NOMO-1 (cell line): Measurements from ENCODE around the gene FOXK1.
"Not testable (repeated sequence)": the region's sequence is repeated elsewhere in the genome, so short reads cannot be mapped to it uniquely, and the experiment has no call there.

ENCODE experiments used
- DNase-seq, 2 experiments: peaks; one replicate each; lab custom pipeline; 2025; ENCODE audit not compliant: unreplicated experiment in 2 of 2; lab: John Stamatoyannopoulos, UW

Gene FOXK1

DNA sequence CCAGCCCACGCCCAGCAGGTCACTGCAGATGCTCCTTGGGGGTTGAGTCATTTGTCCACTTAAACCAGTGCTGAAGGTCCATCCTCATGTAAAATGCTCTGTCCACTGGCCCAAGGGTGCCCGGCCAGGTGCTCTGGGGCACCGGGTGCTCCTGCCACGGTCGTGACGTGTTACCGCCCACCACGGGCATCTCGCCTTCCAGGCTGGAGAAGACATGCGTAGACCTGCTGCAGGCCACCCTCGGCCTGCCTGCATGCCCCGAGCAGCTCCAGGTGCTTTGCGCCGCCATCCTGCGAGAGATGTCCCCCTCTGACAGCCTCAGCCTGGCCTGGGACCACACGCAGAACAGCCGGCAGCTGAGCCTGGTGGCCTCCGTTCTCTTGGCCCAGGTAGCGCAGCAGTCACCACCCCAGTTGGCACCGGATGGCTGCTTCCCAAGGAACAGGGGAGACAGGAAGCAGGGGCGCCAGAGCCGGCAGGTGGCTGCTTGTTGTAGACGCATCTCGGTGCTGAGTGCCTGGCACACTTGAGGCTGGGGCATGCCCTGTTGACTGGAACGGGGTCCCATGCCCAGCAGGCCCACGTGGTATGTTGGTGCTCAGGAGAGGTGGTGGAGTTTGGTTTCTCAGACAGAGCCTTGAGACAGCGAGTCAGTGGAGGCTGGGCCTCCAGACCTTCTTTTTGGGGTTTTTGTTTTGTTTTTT, 99.4 kb downstream of the FOXK1 start:
- no peak for DNase-seq

DNA sequence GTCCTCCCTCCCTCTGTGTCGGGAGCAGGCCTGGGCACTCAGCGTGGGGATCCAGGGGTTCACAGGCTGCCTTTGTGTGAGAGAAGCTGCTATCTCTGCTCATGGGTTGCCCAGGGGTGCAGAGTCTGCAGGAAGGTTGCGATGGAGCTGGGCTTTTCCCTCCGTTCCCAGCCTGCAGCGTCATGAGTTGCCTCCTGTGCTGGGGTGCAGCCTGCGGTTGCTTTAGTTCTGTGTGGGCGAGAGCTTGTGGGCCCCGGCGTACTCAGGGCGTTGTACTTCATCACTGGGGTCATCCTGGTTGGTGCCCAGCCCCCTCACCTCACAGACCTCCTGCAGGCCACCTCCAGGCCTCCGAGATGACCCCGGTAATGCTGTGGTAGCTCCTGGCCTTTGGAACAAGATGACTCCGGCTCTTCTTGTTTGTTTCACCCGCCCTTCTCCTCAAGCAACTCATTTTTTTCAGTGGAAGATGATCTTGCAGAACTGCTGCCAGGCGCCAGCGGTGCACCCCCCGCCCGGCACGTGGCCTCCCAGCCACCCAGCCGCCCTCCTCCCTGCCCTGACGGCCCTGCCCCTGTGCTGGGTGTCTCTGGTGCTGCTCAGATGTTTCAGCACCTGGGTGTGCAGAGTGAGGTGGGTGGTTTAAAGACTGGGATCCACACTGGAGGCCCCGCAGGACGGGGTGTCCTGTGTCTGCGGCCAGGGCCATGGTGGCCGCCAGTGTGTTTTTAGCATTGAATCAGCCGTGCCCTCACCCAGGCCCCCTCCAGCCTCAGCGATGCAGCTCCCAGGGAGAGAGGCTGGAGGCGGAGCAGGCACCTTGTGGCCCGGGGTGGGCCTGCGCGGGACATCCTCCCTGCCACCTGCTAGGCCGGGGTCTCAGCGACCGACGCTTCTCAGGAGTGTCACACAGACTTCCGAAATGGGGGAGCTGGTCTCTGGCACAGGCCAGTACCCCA, 100.5 kb downstream of the FOXK1 start:
- DNase-seq: no peak

DNA sequence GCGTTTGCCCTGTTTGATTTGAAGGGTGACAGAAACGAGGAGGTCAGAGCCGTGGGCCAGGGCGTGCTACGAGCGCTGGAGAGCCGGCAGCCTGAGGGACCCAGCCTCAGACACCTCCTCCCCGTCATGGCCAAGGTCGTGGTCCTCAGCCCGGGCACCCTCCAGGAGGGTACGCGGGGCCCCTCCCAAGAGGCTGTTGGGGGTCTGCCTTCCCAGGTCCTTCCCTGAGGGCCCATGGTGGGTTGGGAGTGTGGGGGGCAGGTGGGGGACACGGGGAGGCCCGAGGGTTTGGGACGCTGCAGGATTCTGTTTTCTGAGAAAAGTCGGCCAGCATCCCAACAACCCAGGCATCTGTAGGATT, 101.2 kb downstream of the FOXK1 start:
- DNase-seq: no peak

DNA sequence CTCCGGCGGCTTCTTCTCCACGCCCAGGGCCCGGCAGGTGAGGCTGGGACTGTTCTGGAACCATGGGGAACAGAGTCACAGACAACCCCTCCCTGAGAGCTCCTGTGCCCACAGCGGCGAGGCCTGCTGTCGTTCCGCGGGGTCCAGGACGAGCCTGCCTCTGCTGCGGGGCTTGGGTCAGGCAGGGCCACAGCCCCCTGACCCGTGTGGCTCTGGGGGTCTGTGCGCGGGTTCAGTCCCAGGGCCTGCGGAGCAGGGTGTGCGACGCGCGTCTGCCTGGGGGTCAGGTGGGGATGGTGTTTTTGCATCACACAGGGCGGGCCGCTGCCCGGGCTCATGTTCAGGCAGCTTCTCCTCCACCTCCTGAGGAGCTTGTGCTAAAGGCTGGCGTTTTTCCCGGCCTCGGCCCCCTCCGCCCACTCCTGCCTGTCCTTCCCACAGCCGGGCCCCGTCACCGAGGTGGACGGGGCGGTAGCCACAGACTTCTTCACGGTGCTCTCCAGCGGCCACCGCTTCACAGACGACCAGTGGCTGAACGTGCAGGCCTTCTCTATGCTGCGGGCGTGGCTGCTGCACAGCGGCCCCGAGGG, 101.8 kb downstream of the FOXK1 start:
- no peak for DNase-seq

DNA sequence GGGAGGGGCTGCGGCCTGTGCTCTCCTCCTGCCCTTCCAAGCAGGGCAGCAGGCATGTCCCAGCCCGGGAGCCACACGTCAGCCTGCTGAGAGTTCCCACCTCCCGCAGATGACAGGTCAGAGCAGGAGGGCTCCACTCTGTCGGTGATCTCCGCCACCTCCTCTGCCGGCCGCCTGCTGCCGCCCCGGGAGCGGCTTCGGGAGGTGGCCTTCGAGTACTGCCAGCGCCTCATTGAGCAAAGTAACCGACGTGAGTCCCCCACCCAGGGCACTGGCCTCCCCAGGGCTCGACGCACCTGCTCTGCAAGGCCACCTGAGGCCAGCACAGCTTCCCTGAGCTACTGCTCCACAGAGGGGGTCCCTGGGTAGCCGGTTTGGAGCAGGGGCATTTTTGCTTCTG, 102.7 kb downstream of the FOXK1 start:
- DNase-seq: no peak

DNA sequence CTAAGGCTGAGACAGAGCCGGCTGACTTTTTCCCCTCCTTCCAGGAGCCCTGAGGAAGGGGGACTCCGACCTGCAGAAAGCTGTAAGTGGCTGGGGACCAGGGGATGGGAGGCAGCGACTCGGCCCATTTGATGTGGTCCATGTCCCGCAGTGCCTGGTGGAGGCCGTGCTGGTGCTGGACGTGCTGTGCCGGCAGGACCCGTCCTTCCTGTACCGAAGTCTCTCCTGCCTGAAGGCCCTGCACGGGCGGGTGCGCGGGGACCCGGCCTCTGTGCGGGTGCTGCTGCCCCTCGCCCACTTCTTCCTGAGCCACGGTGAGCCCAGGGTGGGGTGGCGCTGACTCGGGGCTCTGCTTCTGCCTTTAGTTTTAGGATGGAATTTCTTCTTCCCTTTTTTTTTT, 103.3 kb downstream of the FOXK1 start:
- no peak for DNase-seq

DNA sequence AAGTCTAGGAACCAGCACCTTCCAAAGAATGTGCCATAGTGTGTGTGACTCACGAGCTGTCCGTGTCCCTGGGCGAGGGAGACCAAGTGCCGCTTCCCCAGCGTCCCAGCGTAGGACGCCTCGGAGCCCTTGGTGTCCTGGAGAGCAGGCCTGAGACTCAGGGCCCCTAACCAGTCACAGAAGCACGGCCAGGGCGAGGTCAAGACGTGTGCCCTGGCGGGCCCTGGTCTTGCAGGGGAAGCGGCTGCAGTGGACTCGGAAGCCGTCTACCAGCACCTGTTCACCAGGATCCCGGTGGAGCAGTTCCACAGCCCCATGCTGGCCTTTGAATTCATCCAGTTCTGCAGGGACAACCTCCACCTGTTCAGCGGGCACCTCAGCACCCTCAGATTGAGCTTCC, 103.9 kb downstream of the FOXK1 start:
- DNase-seq: no peak

DNA sequence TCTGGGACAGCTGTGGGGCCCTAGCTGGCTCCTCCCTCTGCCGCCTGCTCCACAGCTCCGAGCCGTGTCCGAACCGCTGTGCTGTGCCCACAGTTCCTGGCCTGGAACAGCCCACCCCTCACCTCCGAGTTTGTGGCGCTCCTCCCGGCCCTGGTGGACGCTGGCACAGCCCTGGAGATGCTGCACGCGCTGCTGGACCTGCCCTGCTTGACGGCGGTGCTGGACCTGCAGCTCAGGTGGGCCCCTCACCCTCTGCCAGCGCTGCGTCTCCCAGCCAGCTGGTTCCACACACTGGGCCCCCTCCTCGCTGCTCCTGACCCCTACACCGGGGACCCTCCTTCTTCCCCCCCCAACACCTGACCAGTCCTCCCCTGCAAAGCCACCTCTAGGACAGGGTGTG, 105.4 kb downstream of the FOXK1 start:
- DNase-seq: no peak

DNA sequence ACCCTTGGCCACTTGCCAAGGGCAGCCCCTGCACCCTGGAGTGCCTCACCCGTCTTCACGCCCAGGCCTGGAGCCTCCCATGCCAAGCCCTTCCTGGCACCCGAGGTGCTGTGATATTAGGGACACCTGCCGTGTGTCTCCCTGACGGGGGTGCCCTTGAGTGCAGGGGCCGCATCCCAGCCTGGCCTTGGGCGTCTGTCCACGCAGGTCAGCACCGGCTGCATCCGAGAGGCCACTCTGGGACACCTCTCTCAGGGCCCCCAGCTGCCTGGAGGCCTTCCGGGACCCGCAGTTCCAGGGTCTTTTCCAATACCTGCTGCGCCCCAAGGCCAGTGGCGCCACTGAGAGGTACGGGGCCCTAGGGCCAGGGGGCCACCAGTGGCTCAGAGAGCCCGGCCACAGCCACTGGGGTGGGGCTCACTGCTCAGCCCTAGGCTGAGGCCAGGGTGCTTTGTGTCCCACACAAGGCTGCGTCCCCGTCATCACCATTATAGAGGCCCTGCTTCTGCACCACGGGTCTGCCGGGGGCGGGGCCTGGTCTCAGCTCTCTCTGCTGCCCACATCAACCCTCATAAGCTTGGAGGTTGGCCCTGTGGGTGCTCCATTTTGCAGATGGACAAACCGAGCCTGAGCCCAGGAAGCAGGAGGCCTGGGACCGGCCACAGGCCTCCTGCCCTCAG, 106.0 kb downstream of the FOXK1 start:
- DNase-seq: no peak

DNA sequence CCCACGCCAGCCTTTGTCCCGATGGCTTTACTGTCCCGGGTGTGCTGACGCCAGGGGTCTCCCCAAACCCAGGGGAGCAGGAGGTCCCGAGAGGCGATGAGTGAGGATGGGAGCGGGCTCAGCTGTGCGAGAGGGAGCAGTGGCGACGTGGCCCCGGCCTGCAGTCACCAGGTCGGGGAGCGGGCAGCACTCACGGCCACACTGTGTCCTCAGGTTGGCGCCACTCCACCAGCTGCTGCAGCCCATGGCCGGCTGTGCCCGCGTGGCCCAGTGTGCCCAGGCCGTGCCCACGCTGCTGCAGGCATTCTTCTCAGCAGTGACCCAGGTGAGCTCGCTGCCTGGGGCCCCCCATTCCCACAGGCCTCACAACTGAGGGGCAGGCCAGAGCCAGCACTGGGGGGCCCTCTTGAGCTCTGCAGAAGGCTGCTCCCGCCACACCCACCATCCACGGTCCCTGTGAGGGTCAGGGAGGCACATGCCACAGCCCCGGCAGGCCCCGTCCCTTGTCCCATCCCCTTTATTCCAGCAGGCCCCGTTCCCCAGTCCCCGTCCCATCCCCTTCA, 106.6 kb downstream of the FOXK1 start:
- DNase-seq: no peak

DNA sequence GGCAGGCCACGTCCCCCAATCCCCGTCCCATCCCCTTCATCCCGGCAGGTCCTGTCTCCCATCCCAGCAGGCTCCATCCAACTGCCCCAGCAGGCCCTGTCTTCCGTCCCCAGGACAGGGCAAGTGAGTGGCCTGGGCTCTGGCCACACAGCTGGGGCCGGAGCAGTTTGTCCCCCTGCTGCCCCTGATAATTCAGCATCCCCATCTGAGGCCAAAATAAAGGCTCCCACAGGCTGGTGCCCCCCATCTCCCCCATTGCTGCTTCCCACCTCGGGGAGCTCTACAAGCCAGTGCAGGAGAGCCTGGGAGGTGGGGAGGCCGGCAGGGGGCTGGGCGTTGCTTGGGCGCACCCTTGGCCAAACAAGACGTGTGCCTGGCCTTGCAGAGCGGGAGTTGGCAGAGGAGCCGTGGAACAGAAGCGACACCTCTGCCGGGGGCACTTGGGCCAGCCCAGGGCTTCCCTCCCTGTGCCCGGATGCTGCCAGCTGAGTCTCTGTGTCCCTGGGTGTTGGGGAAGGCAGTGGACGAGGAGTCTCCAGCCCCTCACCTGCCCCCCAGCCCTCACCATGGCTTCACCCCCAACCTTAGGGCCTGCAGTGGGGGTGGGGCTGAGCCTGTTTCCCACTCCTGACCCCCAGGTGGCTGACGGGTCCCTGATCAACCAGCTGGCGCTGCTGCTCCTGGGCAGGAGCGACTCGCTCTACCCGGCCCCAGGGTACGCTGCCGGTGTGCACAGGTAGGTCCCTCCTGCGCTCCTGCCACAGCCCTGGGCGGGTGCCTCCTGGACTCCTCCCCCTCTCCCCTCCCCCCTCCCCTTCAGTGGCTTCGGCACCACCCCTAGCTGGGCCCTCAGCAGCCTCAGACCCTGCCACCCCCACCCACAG, 107.3 kb downstream of the FOXK1 start:
- DNase-seq: no peak

DNA sequence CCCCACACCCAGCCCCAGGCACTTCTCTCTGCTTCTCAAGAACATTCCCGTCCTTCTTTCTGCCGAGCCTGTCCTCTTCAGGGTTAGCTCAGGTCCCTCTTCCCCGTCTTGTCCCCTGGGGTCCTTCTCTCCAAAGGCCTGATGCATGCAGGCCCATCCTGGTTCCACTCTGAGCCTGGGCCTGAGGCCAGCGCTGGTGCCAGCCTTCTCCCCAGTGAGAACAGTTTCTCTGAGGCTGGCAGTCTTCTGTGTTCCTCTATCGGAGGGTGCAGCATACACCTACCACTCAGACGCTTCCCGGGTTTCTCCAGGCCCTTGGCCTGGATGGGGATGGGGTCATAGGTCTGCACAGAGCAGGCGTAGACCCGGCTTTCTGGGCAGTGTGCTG, 108.0 kb downstream of the FOXK1 start:
- no peak for DNase-seq

DNA sequence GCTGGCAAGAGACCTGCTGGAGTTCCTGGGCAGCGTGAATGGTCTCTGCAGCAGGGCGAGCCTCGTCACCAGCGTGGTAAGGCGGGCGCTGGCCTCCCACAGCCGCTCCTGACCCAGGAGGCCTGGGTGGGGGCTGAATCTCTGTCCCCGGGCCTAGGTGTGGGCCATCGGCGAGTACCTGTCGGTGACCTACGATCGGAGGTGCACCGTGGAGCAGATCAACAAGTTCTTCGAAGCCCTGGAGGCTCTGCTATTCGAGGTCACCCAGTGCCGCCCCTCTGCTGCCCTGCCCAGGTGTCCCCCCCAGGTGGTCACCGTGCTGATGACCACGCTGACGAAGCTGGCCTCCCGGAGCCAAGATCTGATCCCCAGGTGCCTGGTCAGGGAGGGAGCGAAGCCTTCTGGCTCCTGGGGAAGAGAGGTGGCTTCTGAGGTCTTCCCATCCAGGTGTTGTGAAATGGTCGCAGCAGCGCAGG, 108.5 kb downstream of the FOXK1 start:
- no peak for DNase-seq

DNA sequence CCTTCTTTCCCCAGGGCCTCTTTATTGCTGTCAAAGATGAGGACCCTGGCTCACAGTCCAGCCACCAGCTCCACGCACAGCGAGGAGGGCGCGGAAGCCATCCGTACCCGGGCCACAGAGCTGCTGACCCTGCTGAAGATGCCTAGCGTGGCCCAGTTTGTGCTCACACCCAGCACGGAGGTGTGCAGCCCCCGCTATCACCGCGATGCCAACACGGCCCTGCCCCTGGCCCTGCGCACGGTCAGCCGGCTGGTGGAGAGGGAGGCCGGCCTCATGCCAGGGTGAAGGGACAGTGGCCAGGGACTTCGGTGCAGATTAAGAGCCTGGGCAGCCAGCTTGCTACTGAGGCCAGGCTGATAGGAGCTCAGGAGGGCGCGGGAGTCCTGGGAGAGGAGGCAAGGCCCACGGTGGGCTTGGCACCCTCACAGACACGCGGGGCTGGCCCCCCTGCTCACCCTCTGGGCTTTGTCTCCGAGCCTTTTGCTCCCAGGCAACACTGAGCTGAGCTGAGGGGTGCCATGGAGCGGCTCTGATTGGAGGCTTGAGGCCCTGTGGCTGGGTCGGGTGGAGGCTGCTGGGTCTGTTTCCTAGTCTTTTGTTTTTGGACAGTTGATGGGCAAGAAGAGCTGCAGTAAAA, 109.1 kb downstream of the FOXK1 start:
- DNase-seq: no peak

DNA sequence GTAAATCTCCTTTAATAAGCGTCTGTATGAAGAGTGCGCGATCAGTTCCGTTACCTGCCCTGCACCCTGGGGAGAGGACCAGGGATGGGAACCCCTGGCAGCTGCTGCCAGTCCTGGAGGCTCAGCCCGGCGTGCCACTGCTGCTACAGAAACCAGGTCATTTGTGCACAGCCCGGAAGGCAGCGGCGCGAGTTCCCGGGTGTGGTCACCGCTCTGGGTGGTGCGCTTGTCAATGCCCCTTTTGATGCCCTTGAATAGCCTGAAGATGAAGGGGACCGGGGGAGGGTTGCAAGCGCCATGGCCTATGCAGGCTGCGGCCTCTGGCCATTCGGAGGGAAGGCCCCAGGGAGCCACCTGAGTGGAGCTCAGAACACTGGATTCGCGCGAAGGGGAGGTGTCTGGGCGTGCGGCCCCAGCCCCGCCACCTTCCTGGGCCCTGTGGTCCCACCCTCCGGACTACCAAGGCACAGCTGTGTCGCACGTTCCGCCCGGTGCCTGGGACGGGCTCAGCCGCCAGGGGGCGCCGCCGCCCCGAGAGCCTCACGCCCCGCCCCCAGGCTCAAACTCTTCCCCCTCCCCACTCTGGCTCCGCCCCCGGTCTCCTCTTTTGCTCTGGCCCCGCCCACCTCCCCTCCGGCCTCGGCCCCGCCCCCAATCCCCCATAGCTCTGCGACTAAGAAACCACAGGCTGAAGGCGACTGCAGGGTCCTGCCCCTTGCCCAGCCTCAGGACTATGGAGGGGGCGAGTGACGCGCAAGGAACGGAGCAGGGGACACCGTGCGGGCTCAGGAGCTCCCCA, 109.8 kb downstream of the FOXK1 start:
- no peak for DNase-seq

DNA sequence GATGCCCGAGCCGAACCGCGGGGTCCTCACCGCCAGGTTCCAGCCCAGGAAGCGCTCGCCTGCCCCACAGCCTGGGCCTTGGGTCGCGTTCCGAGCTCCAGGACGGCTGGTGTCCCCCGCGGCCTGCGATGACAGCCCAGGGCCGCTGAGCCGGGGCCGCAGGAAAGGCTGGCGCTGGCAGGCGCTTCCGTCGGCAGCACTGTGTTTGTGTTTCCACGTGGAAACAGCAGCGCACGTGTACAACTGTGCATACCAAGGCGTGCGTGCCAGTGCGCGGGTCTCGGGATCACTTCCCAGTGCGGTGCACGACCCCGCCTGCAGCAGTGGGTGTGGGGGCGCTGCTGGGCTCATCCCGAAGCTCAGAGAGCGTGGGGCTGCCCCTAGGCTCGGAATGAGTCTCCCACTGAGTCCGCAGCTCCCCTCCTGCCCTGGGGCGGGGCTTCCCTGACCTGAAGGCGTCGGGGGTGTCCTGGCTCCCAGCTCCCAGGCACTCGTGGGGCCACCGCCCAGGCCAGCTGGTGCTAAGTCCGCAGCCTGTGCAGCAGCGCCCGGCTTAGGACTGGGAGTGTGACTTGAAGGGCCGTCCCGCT, 110.5 kb downstream of the FOXK1 start:
- DNase-seq: no peak

DNA sequence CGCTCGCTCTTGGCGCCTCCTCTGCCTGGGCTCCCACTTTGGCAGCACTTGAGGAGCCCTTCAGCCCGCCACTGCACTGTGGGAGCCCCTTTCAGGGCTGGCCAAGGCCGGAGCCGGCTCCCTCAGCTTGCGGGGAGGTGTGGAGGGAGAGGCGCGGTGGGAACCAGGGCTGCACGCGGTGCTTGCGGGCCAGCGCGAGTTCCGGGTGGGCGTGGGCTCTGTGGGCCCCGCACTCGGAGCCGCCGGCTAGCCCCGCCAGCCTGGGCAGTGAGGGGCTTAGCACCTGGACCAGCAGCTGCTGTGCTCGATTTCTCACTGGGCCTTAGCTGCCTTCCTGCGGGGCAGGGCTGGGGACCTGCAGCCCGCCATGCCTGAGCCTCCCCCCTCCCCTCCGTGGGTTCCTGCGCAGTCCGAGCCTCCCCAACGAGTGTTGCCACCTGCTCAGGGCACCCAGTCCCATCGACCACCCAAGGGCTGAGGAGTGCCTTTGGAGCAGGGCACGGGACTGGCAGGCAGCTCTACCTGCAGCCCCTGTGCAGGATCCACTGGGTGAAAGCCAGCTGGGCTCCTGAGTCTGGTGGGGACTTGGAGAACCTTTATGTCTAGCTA, 111.4 kb downstream of the FOXK1 start:
- not testable (repeated sequence) for DNase-seq

DNA sequence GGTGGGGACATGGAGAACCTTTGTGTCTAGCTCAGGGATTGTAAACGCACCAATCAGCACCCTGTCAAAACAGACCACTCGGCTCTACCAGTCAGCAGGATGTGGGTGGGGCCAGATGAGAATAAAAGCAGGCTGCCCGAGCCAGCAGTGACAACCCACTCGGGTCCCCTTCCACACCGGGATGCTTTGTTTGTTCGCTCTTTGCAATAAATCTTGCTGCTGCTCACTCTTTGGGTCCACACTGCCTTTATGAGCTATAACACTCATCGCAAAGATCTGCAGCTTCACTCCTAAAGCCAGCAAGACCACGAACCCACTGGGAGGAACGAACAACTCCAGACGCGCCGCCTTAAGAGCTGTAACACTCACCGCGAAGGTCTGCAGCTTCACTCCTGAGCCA, 112.1 kb downstream of the FOXK1 start:
- DNase-seq: not testable (repeated sequence)
